SKM-1 (cell line): Measurements from ENCODE around the gene AR.

Experiments
- DNase-seq: peaks from one replicate; lab custom pipeline; 2025; ENCODE audit not compliant: unreplicated experiment; lab: John Stamatoyannopoulos, UW

AR gene

DNA sequence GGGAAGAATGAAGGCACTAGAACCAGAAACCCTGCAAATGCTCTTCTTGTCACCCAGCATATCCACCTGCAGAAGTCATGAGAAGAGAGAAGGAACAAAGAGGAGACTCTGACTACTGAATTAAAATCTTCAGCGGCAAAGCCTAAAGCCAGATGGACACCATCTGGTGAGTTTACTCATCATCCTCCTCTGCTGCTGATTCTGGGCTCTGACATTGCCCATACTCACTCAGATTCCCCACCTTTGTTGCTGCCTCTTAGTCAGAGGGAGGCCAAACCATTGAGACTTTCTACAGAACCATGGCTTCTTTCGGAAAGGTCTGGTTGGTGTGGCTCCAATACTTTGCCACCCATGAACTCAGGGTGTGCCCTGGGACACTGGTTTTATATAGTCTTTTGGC lies 181.7 kb downstream of the AR start:
- no peak for DNase-seq

DNA sequence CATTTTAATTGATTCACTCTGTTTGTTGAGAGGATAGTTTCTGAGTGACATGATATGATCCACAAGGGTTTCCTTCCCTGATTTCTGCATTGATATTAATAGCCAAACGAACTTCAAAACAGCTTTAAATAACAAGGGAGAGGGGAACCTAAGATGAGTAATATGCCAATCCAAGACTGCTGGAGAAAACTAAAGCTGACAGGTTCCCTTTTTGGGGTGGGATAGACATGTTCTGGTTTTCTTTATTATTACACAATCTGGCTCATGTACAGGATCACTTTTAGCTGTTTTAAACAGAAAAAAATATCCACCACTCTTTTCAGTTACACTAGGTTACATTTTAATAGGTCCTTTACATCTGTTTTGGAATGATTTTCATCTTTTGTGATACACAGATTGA lies 182.2 kb downstream of the AR start:
- peak; percentile 40 for DNase-seq

DNA sequence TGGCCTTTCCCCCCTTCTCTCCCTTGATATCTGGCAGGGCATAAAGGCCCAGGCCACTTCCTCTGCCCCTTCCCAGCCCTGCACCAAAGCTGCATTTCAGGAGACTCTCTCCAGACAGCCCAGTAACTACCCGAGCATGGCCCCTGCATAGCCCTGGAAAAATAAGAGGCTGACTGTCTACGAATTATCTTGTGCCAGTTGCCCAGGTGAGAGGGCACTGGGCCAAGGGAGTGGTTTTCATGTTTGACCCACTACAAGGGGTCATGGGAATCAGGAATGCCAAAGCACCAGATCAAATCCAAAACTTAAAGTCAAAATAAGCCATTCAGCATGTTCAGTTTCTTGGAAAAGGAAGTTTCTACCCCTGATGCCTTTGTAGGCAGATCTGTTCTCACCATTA lies 183.8 kb downstream of the AR start:
- no peak for DNase-seq

DNA sequence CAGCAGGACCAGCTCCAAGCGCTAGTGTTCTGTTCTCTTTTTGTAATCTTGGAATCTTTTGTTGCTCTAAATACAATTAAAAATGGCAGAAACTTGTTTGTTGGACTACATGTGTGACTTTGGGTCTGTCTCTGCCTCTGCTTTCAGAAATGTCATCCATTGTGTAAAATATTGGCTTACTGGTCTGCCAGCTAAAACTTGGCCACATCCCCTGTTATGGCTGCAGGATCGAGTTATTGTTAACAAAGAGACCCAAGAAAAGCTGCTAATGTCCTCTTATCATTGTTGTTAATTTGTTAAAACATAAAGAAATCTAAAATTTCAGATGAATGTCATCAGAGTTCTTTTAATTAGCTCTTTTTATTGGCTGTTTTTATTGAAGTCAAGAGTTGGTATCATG lies 186.5 kb downstream of the AR start:
- DNase-seq: no peak

DNA sequence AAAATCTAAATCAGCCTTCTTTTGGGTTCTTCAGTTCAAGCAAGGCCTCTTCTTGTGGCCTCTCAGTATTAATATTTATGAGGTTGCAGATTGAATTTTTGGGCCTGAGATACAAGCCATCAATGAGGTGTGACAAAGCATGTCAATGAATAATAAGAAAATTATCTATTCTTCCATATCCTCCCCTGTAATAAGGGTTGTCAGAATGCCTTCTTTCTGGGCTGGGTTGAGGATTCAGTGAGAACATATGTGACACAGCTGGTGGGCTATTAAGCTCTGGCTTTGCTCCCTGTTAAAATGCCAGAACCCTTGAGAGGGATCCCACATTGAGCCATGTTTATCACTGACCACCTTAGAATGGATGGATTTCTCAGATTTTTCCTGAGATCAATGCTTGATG lies 187.2 kb downstream of the AR start:
- no peak for DNase-seq

DNA sequence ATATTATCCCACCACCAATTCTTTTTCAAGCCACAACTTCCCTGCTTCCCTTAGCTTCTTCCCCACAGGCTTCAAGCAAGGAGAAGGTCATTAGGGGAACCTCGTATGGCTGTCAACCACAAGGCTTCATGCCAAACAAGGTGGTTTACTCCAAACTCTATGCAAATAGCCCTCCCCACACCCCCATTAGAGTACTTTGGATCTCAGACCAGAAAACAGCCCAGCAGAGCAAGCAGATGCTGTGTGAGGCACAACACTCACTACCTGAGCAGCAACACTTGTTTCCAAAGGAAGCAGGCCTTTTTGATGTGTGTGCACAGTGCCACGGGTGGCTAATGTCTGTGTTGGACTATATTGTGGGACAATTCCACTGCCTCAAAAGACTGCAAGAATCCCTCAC lies 189.0 kb downstream of the AR start:
- DNase-seq: no peak

DNA sequence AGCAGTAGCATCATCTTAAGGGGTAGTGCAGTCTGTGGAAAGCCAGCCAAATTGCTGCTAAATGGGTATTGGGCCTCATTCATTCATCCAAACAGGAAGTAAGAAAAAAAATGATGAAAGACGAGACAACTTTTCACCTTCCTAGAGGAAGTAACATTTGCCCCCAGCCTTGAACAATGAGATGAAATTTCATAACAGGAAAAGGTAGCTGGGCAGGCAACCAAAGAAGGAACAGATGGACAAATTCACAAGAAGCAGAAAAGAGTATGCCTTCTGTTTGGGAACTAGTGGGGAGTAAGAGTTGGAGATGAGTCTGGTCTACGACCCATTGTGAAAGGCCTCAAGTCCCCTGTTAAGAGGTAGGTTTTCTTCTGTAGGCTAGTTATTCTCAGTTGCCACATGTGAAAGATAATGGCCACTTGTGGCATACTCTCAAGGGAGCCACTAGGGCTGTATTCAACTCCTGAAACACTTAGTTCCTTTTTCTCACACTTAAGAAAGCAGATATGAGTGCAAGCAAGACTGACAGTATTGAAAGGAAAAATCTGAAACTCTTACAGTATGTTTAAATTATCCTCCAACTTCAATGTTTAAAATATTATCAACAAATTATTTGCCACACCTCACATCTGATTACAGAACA lies 190.4 kb downstream of the AR start:
- peak; percentile 87 for DNase-seq

DNA sequence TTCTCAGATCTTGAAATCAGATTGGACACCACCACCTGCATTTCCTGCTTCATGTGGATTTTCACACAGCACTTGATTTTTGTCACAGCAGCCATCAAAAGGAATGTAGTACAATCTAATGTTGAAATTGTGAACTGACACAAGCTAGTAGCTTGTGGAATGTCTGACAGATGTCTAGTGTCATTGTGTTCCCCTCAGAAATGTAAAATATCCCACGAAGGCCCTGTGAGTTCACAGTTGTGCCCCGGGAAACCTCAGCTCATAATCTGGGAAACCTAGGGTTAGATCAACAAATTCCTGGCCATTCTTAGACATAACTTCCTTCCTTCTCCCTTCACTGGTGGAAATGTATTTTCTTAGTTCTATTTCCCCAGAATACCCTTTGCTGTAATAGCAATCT lies 205.7 kb downstream of the AR start:
- no peak for DNase-seq

DNA sequence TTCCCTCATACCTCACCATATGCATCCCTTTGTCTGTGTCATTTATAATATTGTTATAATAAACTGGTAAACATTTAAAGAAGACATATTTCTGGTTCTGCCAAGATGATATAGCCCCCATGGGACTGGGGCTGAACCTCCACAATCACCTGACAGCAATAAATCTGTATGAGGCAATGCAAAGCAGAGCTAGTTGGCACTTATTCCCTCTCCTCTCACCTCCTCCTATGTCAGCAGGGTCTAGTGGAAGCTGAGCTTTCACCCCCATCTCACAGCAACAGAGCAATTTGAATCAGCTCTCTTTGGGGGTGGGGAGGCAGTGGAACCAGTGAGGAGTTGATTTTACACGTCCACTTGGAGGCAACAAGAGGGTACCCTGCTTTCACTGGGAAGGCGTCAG lies 206.9 kb downstream of the AR start:
- DNase-seq: no peak

DNA sequence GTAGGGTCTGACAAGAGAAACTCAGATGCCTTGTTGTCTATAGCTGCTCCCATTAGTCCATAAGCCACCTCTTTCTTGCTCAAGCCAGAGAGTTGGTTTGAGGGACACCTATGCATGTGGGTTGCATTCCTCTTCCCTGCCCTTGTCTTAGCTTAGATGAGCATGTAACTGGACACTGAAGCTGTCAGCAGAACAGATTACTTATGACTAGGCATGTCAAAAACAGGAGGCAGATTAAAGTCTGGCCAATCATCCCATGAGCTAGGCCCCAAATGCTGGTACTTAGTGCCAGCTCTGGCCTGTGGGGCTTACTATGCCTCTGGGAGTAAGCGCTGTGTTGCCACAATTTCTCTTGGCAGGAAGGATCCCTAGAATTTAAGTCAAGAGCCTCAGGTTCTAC lies 215.2 kb downstream of the AR start:
- no peak for DNase-seq

DNA sequence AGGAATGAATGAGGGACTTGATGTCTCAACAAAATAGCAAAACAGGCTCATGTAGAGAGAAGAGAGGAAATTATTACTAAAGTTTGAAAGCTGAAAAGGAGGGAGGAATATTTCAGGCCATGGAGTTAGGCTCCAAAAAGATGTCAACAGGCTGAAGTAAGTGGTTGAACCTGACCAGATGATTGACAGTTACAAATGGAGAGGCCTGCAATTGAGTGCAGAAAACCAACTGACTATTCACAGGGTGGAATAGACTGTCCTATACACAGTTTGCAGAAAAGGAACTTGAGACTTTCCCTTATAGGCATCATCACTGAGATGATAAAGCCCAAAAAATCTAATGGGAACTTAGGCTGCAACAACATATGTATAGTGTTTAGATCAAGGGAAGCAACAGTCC lies 233.3 kb downstream of the AR start:
- no peak for DNase-seq

DNA sequence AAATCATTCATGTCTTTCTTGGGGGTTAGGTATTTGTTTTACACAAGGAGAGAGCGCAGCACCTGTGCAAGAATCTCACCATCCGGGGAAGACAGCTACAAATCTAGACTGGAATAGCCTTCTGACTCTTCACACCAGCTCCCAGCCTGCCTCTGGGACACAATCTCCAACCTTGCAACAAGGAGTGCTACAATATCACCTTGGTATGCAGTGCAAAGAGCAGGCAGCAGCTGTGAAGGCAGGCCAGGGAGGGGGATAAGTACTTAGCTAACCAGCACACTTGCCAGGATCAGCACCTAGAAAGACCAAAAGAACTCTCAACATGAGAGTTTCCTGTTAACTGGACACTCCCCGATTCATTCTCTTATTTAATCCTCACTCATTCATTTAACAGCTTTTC lies 235.3 kb downstream of the AR start:
- no peak for DNase-seq
